ENCODE results near the gene UPK3A.
A peak's percentile ranks its signal among the peaks of the same experiment; 100 is the strongest.
"Not testable (repeated sequence)": the region's sequence is repeated elsewhere in the genome, so short reads cannot be mapped to it uniquely, and the experiment has no call there.

UPK3A gene

DNA sequence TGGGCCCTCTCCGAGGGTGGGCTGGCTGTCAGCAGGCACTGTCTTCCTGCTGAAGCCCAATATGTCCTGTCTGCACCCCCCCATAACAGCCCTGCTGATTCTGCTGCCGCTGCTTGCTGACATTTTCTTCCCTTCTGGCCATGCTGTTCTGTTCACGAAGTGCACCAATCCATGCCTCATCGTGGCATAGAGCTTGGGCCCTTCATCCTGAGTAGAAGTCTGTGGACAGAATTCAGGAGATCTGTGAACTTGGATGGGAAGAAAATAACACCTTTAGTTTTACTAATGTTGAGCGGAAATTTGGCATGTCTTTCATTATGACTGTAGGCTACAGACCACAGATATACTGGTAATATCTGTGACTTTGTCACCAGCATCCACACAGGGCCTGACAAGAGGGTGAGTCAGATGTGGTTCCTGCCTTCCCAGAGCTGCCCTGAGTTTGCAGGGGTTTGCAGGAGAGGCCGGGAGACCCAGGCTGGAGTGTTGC is 29.9 kb upstream of the UPK3A start:
- no peak for DNase-seq (ENCODE audit: low spot score)

DNA sequence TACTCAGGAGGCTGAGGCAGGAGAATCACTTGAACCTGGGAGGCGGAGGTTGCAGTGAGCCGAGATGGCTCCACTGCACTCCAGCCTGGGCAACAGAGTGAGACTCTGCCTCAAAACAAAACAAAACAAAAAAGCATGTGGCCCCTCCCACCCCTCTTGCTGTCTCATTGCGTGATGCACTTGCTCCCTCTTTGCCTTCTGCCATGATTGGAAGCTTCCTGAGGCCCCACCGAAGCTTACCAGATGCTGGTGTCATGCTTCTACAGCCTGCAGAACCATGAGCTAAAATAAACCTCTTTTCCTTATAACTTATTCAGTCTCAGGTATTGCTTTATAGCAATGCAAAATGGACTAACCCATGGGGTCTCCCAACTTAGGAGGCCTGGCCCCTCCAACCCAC is 26.8 kb upstream of the UPK3A start:
- not testable (repeated sequence) for DNase-seq (ENCODE audit: low spot score)

DNA sequence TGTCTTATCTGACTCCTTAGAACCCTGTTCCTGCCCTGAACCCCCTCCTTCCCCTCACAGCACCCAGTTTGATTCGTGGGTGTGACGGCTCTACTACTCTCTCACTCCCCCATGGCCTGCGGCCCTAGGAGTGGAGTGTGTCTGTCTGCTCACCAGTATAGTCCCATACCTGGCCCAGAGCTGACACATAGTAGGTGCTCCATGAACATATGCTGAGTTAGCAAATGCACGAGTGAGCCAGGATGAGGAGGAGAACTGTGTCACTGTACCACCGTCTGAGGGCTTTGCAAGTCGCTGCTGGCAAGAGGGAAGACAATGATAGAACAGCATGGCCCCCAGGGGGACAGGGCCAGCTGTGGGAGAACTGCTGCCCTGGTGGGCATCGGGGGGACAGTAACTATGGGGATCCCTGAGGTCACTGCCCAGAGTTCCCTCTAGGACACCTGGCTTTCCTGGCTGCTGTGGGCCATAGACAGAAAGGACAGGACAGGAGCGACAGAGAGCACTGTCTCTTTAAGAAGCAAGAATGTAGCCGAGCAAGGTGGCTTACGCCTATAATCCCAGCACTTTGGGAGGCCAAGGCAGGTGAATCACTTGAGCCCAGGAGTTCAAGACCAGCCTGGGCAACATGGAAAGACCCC is 24.9 kb upstream of the UPK3A start:
- DNase-seq (ENCODE audit: low spot score) = no peak

DNA sequence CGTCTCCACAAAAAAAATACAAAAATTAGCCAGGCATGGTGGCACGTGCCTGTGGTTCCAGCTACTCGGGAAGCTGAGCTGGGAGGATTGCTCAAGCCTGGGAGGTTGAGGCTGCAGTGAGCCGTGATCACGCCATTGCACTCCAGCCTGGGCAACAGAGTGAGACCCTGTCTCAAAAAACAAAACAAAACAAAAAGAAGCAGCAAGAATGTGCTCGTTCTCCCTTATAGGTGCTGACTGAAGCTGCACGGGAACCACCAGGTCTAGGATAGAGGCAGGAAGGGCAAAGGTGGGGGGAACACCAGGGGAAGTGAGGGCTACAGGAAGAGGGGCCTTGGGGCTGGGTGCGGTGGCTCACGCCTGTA is 24.4 kb upstream of the UPK3A start:
- not testable (repeated sequence) for DNase-seq (ENCODE audit: low spot score)

DNA sequence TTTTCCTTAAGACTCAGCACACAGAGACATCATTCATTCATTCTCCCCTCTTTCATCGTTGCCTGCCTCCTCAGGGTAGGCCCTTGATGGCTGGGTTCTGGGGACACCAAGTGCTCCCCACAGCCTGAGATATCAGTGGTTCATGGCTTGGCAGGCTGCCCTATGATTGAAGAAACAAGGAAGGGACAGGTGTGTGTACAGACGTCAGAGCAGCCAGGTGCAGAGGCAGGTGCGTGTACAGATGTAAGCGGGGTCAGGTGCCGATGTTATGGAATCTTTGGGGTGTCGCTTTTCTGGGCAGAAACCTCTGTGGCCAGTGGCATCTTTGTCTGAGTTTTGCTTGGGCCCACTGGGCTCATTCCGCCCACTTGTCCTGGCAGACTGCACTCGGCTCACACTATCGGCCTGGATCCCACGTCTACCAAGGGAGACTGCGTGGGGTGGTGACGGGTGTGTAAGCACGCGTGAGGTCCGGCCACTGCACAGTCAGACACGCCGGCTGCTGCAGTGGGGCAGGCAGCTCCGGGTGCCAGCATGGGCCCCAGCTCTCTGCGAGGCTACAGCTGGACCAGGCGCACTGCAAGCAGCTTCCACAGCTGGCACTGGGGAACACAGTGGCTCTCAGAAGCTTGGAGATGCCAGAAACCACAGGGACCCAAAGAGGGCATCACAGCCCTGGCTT is 23.2 kb upstream of the UPK3A start:
- DNase-seq (ENCODE audit: low spot score) = no peak

DNA sequence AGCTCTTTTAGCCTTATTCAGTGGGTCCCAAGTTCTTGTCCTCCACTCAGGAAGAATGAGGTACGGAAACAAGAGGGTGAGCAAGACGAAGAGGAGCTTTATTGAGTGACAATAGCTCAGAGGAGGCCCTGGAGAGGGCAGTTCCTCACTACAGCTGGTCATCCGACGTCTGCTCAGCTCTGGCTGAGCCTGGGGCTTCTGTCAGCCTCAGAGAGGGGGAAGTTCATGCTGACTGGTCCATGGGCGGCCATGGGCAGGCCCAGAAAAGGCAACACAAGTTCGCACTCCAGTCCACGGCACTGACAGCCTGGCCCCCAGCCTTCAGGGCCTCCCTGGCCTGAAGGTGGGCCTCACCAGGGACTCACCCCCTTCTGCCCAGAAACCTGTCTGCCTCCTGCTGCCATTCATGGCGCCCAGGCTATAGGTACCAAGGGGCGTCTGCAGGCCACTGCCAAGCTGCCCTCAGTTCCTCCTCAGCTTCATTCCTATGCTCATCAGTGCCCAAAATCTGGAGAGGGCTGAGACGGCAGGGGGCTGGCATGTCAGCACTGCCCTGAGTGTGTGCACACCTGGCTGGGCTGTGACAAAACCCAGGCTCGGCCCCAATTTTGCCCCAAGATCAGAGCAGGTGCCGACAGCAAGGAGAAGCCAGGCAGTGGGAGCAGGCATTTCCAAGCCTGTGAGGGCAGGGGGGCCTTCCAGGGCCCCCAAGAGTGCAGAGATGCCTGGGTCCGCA is 22.4 kb upstream of the UPK3A start:
- no peak for DNase-seq (ENCODE audit: low spot score)

DNA sequence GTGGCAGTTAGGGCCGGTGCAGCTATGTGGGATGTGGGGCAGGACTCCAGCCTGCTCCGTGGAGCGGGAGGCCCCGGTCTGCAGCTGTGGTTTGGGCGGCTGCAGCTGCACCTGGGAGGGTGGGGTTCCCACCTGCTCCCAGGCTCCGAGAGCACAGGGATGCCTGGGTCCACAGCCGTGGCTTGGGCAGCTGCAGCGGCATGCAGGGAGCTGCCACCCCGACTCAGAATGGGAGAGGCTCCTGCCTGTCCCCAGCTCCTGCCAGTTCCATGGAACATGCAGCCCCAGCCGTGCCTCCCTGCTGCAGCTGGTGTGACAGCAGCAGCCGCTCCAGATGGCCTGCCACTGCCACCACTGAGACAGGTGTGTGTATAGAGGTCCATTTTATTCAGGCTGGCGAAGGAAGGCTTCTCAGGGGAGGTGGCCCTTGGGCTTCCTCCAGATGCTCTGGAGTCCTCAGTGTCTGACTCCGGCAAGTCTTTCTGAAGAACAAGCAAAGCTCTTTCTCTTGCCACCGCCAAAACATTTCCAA is 21.8 kb upstream of the UPK3A start:
- DNase-seq (ENCODE audit: low spot score) = no peak

DNA sequence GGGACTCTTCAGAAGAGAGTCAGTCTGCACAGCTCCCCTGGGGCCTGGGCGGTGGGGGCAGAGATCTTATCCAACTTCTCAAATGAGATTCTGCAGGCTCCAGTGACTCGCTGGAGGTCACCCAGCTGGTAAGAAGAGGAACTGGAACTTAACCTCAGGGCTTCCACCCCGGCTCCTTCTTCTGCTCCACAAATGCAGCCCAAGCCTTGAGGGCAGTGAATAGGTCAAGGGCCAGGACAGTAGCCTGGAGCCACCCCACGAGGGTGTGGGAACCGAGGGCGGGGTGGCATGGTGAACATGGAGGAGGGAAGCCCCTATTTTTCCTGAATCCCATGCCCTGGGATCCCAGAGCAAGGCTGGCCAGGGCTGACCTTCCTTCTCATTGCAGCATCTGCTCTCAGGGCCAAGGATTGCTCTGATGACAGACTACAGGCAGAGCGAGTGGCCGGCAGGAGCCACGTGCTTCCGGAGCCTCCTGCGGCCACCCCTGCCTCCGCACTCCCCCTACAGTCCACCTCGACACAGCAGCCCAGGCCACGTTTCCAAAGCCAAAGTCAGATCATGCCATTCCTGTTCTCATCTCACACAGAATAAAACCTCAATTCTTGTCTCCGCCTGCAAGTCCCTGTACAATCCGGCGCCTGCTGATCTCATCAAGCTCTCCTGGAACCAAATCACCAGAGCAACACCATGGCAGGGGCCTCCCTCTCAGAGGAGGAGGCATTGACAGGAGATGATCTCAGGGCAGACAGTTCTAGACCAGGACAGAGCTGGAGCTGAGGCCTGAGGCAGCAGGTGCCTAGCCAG is 21.1 kb upstream of the UPK3A start:
- peak; percentile 91 for DNase-seq (ENCODE audit: low spot score)

DNA sequence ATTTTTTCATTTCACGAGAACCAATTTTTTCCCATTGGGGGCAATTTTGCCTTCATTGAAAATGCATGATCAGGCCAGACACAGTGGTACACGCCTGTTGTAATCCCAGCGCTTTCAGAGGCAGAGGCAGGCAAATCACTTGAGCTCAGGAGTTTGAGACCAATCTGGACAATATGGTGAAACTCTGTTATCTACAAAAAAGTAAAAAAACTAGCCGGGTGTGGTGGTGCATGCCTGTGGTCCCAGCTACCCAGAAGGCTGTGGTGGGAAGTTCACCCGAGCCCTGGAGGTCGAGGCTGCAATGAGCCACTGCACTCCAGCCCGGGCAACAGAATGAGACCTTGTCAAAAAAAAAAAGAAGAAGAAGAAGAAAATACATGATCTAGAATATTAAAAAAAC is 19.2 kb upstream of the UPK3A start:
- DNase-seq (ENCODE audit: low spot score) = no peak

DNA sequence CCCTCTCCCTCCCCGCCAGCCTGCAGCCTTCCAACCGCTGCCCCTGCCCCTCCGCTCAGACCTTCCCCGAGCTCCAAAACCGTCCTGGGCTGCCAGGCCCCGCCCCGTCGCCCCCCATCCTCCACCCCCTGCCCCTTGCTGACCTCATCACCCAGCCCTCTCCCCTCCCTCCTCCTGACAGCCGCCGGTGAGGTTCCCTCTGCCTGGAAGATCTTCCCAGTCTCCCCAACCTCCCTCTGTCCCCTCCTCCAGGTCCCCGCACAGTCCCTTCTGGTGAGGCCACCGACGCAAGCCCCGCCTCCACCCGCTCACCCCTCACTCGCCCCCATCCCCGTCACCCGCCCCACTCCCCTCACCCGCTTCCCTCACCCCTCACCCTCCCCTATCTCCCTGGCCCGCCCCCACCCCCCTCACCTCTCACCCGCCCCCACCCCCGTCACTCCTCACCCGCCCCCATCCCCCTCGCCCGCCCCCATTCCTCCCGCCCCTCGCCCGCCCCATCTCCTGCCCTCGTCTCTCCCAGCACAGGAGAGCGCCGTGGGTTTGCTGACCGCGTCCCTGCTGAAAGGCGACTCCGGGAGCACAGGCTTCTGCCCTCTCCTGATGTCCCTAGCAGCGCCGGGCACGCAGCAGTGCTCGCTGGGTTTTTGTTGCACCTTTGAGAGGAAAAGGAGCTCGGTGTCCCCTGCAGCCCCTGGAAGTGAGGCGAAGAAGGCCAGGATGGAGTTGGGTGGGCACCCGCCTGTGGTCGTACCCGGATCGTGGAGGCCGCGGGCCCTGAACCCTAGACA is 16.4 kb upstream of the UPK3A start:
- DNase-seq (ENCODE audit: low spot score) = peak; percentile 96

DNA sequence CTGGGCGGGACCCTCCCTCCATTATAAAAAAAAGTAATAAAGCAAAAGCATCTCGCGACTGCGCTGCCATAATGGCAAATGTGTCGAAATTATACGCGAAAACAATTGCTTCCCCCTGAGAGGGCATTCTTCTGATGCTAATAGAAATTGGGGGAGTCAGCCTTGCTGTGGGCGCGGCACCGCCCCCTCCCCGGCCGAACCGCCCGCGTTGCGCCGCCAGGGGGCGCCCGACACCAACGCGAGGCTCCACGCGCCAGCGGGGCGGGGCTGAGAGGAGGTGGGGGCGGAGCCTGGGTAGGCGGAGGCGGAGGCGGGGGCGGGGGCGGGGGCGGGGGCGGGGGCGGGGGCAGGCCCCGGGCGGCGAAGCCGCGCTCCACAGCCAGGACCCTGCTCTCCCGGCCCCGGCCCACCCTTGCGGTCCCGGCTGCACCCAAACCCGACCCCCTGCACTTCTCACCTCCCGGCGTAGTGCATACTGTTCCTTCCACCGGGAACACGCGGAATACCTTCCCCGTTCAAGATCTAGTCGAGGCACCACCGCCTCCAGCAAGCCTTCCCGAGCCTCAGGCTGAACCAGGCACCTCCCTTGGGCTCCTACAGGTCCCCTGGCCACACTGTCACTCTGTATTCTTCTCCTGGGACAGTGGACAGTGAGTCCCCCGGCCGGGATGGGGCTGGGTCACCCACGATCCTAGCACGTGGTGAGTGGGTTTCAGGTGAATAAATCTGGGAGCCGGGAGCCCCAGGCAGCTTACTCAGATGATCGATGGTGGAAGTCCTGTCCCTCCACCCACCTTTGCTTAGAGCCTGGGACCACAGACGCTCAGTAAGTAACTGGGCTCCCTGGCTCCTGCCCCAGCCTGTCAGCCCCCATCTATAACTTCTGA is 15.5 kb upstream of the UPK3A start:
- DNase-seq (ENCODE audit: low spot score) = peak; percentile 75

DNA sequence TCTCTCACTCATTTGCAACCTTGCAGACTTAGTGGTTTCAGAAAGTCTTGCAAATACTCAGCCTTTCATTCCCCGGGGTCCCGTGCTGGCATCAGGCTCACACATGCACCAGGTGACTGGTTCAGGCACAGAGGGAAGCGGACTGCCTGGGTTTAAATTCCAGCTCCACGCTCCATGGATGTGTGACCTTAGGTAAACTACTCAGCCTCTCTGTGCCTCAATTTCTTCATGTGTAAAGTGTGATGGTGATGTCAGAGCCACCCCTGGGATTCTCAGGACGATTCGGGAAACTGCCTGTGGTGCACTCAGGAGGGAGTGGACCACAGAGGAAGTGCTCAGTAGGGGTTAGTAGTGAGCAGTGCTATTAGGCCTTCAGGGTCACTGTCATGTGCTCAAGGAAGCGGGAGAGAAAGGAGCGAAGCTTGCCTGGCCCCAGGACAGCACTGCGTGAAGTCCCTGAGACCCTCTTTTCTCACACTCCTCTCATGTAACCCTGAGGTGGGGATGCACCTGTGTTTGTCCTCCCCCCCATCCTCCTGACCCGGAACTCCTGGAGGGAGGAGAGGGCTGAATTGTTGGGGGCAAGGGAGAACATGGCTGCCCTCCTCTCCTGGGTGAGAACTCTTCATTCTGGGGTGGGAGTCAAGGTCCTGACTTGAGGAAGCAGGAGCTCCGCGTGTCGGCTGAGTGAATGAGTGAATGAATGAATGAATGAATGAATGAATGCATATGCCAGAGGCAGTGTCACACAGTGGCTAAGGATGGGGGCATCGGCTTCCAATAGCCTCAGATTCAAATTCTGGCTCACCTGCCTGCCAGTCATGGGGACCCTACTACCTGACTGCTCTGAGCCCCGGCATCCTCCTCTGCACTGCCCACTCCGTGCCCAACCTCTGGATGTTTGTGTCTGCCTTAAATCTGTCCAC is 14.4 kb upstream of the UPK3A start:
- DNase-seq (ENCODE audit: low spot score) = no peak

DNA sequence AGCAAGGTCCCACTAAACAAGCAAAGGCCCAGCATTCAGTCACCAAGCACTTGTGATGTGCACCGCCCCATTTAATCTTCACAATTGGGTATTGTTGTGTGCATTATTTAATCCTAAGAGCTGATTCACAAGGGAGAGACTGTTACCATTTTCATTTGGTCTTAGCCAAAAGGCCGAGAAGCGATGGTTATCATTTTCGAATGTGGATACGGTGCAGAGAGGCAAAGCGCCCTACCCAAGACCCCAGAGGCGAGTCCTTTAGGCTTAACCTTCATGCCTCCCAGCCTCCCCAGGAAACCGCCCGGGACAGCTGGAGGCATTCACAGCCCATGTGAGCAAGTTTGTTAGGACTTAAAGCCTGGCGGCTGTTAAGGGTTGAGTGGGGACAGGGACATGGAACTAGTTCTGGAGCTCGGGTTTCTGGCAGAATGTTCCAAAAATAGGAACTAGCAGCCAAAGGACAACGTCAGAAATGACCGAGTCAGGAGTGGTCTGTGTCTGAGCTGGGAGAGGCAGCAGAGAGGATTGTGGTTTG is 13.0 kb upstream of the UPK3A start:
- DNase-seq (ENCODE audit: low spot score) = no peak

DNA sequence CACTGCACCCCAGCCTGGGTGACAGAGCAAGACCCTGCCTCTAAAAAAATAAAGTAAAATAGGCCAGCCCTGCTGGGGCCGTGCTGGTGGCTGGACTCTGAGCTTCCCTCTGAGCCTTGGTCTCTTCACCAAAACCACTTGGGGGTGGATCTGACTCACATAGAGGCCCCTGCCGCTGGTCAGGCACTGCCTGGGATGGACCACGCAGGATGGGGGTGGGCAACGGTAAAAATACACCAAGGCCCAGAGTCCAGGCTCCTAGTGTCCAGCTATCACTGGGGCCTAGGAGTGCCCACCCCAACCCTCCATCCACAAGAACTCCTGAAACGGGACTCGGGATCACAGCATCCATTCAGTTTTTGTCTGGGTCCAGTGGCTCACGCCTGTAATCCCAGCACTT is 12.3 kb upstream of the UPK3A start:
- no peak for DNase-seq (ENCODE audit: low spot score)

DNA sequence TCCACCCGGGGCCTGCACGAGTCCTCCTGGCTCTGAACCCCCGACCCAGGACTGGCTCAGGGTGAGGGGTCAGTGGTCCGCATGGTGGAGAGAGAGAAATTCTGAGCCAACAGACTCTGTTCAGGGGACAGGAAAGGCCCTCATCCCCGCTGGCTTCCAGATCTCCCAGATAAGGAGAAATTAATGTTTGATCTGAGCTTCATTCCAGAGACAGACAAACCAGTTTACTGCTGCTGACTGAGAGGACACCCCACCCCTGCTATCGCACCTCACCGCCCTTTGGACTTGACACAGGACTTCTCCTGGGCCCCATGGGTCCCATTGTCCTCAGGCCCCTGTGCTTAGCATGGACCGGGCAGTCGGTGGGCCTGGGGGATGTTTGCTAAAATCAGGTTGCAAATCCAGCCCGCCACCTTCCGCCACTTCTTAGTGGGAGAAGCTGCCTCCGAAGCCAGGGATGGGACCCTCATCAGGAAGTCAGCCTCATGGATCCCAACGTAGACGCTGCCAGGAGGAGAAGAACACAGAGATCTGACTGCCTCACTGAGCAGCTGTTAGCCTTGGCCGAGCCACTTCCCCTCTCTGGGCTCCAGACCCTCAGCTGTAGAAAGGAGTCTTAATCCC is 11.2 kb upstream of the UPK3A start:
- no peak for DNase-seq (ENCODE audit: low spot score)

DNA sequence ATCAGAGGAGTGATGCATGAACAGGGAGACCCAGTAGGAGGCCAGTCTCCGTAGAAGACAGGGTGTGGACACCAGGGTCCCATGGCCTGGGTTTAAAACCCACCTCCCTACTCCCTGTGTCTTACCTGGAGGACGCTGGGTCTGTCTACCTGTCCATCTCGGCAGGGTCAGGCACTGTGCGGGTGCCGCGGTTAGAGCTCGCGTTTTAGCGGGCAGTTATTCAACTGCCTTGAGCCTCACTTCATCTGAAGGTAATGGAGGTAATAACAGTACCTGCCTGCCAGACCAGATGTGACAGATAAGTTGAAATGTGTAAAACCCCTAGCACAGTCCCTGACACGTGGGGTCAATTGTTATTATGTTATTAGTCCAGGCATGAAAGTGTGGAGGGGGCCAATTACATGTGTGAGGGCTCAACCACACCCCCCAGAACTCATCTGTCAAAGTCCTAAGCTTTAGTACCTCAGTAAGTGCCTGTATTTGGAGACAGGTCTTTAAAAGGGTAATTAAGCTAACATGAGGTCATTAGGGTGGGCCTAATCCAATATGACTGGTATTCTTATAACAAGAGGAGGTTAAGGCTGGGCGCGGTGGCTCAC is 8.1 kb upstream of the UPK3A start:
- no peak for DNase-seq (ENCODE audit: low spot score)

DNA sequence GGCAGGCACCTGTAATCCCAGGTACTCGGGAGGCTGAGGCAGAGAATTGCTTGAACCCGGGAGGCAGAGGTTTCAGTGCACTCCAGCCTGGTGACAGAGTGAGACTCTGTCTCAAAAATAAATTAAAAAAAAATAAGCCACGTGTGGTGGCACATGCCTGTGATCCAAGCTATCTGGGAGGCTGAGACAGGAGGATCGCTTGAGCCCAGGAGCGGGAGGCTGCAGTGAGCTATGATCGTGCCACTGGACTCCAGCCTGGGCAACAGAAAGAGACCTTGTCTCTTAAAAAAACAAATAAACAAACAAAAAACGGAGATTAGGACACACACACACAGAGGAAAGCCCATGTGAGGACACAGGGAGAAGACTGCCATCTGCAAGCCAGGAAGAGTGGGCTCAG is 7.0 kb upstream of the UPK3A start:
- not testable (repeated sequence) for DNase-seq (ENCODE audit: low spot score)

DNA sequence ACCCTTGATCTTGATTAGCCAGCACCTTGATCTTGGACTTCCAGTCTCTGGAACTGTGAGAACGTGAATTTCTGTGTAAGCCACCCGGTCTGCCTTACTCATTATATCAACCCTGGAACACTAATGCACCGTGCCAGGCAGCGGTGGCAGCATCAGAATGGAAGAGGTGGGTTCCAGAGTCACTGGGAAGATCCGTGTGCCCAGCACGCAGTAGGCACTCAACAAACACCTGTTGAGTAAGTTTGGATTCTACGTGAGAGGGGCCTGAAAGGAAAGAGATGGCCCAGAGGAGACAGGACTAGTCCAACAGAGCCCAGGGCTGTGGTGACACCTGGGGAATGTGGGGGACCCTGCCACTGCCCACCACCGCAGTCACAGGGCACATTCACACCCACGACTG is 6.6 kb upstream of the UPK3A start:
- no peak for DNase-seq (ENCODE audit: low spot score)

All from SK-N-DZ (cell line).